HCT116 (cell line): ENCODE measurements around the gene FABP3. TPM values are rescaled to one million over a fixed set of nuclear protein-coding genes. Genes with fewer than 3 reads are reported as not detected.

ENCODE experiments used
- ATAC-seq: fragments of 200-7000 bp; cut with Tn5 transposase; 2 replicates; pipeline ENCODE4 v1.9.1; 2020; ENCODE audit warnings: mild to moderate bottlenecking, moderate library complexity
- BruUV-seq: library from RNA; stranded (reverse); fragments of 400-500 nt; replicated peaks from 2 replicates; lab custom pipeline; 2021; lab: Mats Ljungman, UMichigan
- CTCF ChIA-PET: fragments of 300-600 bp; sonication (Branson Sonifier 250); formaldehyde crosslinking; loops from one replicate; lab custom pipeline; 2021; ENCODE audit warnings: antibody characterized with exemption; lab: Charles Lee
- POLR2A ChIA-PET: fragments of 300-600, 350-600 bp; sonication (Branson Sonifier 250); formaldehyde crosslinking; loops from one replicate; lab custom pipeline; 2021; ENCODE audit warnings: antibody characterized with exemption; lab: Charles Lee
- RAD21 ChIA-PET, 2 experiments: fragments of 300-600 bp; sonication (Branson Sonifier 250); formaldehyde crosslinking; loops; one replicate each; lab custom pipeline; 2023; ENCODE audit warnings: low total read pairs in 2 of 2; ENCODE audit not compliant: uncharacterized antibody in 2 of 2, unreplicated experiment in 2 of 2, low non-redundant PET in 1 of 2; lab: Charles Lee
- DNase-seq: peaks from one replicate; pipeline ENCODE4 v3.0.0-alpha.2; 2010; ENCODE audit warnings: low read depth, low spot score
- H2AFZ ChIP-seq: fragments of 200-600 bp; shearing (Covaris generic), sonication (generic); 2 replicates; pipeline ENCODE4 v1.6.1; 2017; ENCODE audit warnings: low read depth, mixed run types, mixed read lengths, antibody characterized with exemption, low read length; ENCODE audit not compliant: poor library complexity, severe bottlenecking
- H3K27ac ChIP-seq: 2 replicates; pipeline ENCODE4 v1.5.1; 2012; ENCODE audit warnings: low read depth, low read length
- H3K27me3 ChIP-seq: fragments of 200-600 bp; sonication (generic); 2 replicates; pipeline ENCODE4 v1.6.1; 2016; ENCODE audit warnings: mixed run types, low read length, mixed read lengths; ENCODE audit not compliant: insufficient read depth
- H3K36me3 ChIP-seq, 2 experiments: fragments of 200-500 bp in 1 of 2; fragments of 200-600 bp in 1 of 2; sonication (Bioruptor generic) in 1 of 2; sonication (generic) in 1 of 2; 2 replicates each; pipeline versions ENCODE4 v1.5.1 to v1.6.1; 2014 to 2016; ENCODE audit warnings: low read length in 2 of 2, inconsistent platforms in 1 of 2, mixed read lengths in 1 of 2, mixed run types in 1 of 2; ENCODE audit not compliant: insufficient read depth in 2 of 2, control insufficient read depth in 1 of 2
- H3K4me1 ChIP-seq, 2 experiments: fragments of 200-600 bp in 1 of 2; sonication (generic) in 1 of 2; 2 replicates each; pipeline versions ENCODE4 v1.5.1 to v1.6.1; 2012 to 2017; ENCODE audit warnings: low read length in 2 of 2, inconsistent platforms in 1 of 2, mild to moderate bottlenecking in 1 of 2, mixed read lengths in 1 of 2, mixed run types in 1 of 2, moderate library complexity in 1 of 2; ENCODE audit not compliant: insufficient read depth in 2 of 2, control insufficient read depth in 1 of 2
- H3K4me2 ChIP-seq: fragments of 200-600 bp; sonication (generic); 2 replicates; pipeline ENCODE4 v1.6.1; 2017; ENCODE audit warnings: mixed run types, low read length, mixed read lengths
- H3K4me3 ChIP-seq, 2 experiments: fragments of 200-600 bp in 1 of 2; sonication (generic) in 1 of 2; replicated peaks in 1 of 2; 2 replicates each; pipeline ENCODE4 v1.5.1; 2011 to 2016; ENCODE audit warnings: low read length in 2 of 2, control low read depth in 1 of 2, low read depth in 1 of 2, mild to moderate bottlenecking in 1 of 2, mixed read lengths in 1 of 2, mixed run types in 1 of 2
- H3K79me2 ChIP-seq: fragments of 200-600 bp; sonication (generic); 2 replicates; pipeline ENCODE4 v1.6.1; 2017; ENCODE audit warnings: mild to moderate bottlenecking, mixed run types, low read length, moderate library complexity, mixed read lengths; ENCODE audit not compliant: insufficient read depth
- H3K9ac ChIP-seq: fragments of 200-600 bp; sonication (generic); 2 replicates; pipeline ENCODE4 v1.6.1; 2016; ENCODE audit warnings: low read length, mixed read lengths
- H3K9me2 ChIP-seq: fragments of 200-600 bp; sonication (generic), shearing (Covaris generic); 2 replicates; pipeline ENCODE4 v1.6.1; 2017; ENCODE audit warnings: mixed run types, mild to moderate bottlenecking, moderate library complexity; ENCODE audit not compliant: insufficient read depth
- H3K9me3 ChIP-seq, 2 experiments: fragments of 200-500 bp in 1 of 2; fragments of 200-600 bp in 1 of 2; sonication (Bioruptor generic) in 1 of 2; sonication (generic) in 1 of 2; 2 replicates each; pipeline ENCODE4 v1.6.1; 2014 to 2017; ENCODE audit warnings: low read length in 2 of 2, mixed read lengths in 2 of 2, inconsistent platforms in 1 of 2, low read depth in 1 of 2, mild to moderate bottlenecking in 1 of 2, mixed run types in 1 of 2, moderate library complexity in 1 of 2; ENCODE audit not compliant: control insufficient read depth in 1 of 2, insufficient read depth in 1 of 2
- H4K20me1 ChIP-seq: fragments of 200-600 bp; sonication (generic), shearing (Covaris generic); 2 replicates; pipeline ENCODE4 v1.6.1; 2017; ENCODE audit warnings: mixed run types, mild to moderate bottlenecking, moderate library complexity; ENCODE audit not compliant: insufficient read depth
- CEBPB ChIP-seq: IDR thresholded peaks from 2 replicates; pipeline ENCODE4 v1.6.1; 2012; ENCODE audit warnings: low read depth
- EGR1 ChIP-seq: IDR thresholded peaks from 2 replicates; pipeline ENCODE4 v1.6.1; 2012; ENCODE audit warnings: low read depth
- ELF1 ChIP-seq: IDR thresholded peaks from 2 replicates; pipeline ENCODE4 v1.6.1; 2012; ENCODE audit warnings: low read depth, borderline replicate concordance
- EZH2phosphoT487 ChIP-seq: fragments of 200-600 bp; IDR thresholded peaks from 2 replicates; pipeline ENCODE4 v1.6.1; 2018; ENCODE audit warnings: antibody characterized with exemption, borderline replicate concordance
- POLR2AphosphoS5 ChIP-seq: IDR thresholded peaks from 2 replicates; pipeline ENCODE4 v1.6.1; 2011; ENCODE audit warnings: mild to moderate bottlenecking, low read depth, low read length, moderate library complexity
- REST ChIP-seq: IDR thresholded peaks from 2 replicates; pipeline ENCODE4 v1.6.1; 2012; ENCODE audit warnings: low read depth
- SIN3A ChIP-seq: IDR thresholded peaks from 2 replicates; pipeline ENCODE4 v1.6.1; 2012; ENCODE audit warnings: low read depth
- SP1 ChIP-seq: IDR thresholded peaks from 2 replicates; pipeline ENCODE4 v1.6.1; 2012; ENCODE audit warnings: low read depth
- TCF7L2 ChIP-seq: IDR thresholded peaks from 2 replicates; pipeline ENCODE4 v1.7.0; 2011; ENCODE audit warnings: borderline replicate concordance, inconsistent platforms; ENCODE audit not compliant: insufficient read depth, insufficient read length; ENCODE audit errors: extremely low read depth
- YY1 ChIP-seq: IDR thresholded peaks from 2 replicates; pipeline ENCODE4 v1.6.1; 2011; ENCODE audit warnings: low read length, low read depth, moderate library complexity, mild to moderate bottlenecking; ENCODE audit not compliant: insufficient replicate concordance; ENCODE audit errors: extremely low read depth
- ZBTB33 ChIP-seq: IDR thresholded peaks from 2 replicates; pipeline ENCODE4 v1.6.1; 2011; ENCODE audit warnings: mild to moderate bottlenecking, low read length, moderate library complexity; ENCODE audit not compliant: insufficient replicate concordance; ENCODE audit errors: extremely low read depth
- intact Hi-C: fragments of 100-400 bp; cut with micrococcal nuclease; formaldehyde crosslinking; loops from 2 replicates; pipeline ENCODE4 v1.10.0; 2022
- total RNA-seq: library from RNA; stranded (reverse); gene quantifications from one replicate; pipeline ENCODE4 v1.2.1, GENCODE V29; 2021; ENCODE audit not compliant: unreplicated experiment

The FABP3 gene
- total RNA-seq, 1 experiment from 2014 or later = not detected

- ChIA-PET CTCF (no interaction called here), POLR2A (interaction anchor here (0.6 kb wide), 1 partner anchor 235 kb away, joined by 3 read pairs; no protein-coding TSS in a partner anchor), RAD21 (no interaction called here)
- no peaks in the 10 kb centered on the region for H3K79me2 ChIP-seq
- H2AFZ ChIP-seq = no peak overlapping the region
- ATAC-seq (no peak), DNase-seq (no peak)
- TF ChIP-seq ELF1 = no peak
- TF ChIP-seq EZH2phosphoT487 = no peak
- TF ChIP-seq TCF7L2 = no peak
- no peak for TF ChIP-seq YY1
- no peak for TF ChIP-seq SP1
- TF ChIP-seq CEBPB = no peak
- TF ChIP-seq ZBTB33 = no peak
- no peak for TF ChIP-seq REST
- no peak for TF ChIP-seq SIN3A
- no peak for TF ChIP-seq EGR1
- no peak for TF ChIP-seq POLR2AphosphoS5
- H3K4me1 ChIP-seq = peaks cover 0 to 10% of the 10 kb centered on the region in 2 experiments; a peak in 1 of 4 replicates
- no peaks in the 10 kb centered on the region for H3K9me3 ChIP-seq
- no peaks in the 10 kb centered on the region for H4K20me1 ChIP-seq
- H3K27me3 ChIP-seq = no peaks in the 10 kb centered on the region
- H3K9ac ChIP-seq = no peak overlapping the region
- BruUV-seq = no TSS peak
- no peaks in the 10 kb centered on the region for H3K9me2 ChIP-seq
- H3K4me2 ChIP-seq = no peak overlapping the region
- no peak overlapping the region for H3K4me3 ChIP-seq
- intact Hi-C loops = no loop called here
- no peak overlapping the region for H3K27ac ChIP-seq
- no peaks in the 10 kb centered on the region for H3K36me3 ChIP-seq
Measured at GRCh38 chr1:31376375-31377134, 3.7 kb upstream of the FABP3 start.
